ENCODE measurements around the gene CCDC40.
"Not testable (repeated sequence)": the region's sequence is repeated elsewhere in the genome, so short reads cannot be mapped to it uniquely, and the experiment has no call there.

The CCDC40 gene

DNA sequence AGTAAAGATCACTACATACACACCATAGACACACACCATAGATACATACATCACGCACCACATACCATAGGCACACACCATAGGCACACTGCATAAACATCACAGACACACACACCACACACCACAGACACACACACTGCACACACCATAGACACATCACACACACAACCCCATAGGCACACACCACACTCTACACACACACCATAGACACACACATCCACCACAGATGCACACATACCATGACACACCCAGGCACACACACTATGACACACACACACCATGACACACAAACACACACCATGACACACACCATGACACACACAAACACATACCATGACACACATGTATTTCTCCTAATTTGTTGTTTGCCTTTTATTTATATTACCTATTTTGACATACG, 14.8 kb upstream of the CCDC40 start:
- DNase-seq (ENCODE audit: low read depth), result no peak

GRCh38 chr17:80023481-80024205, 12.8 kb upstream of the CCDC40 start:
- no peak for DNase-seq (ENCODE audit: low read depth)

GRCh38 chr17:80024206-80024972, 12.1 kb upstream of the CCDC40 start:
- DNase-seq (ENCODE audit: low read depth), result no peak

DNA sequence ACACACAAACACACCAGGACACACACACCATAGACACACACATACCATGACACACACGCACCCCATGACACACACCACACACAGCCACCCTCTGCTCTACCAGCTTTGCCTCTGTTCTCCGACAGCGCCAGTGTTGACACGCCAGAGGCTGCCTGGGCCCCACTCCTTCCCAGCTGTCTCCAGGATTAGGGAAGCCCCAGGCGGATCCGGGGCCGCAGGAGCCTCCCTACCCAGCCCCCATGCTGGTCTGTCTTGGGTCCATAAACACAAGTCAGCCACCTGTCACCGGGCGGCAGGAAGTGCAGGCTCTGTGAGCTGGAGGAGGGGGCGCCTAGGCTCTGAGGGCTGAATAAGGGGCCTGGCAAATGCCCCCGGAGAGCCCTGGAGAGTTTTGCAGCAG, 11.3 kb upstream of the CCDC40 start:
- no peak for DNase-seq (ENCODE audit: low read depth)

GRCh38 chr17:80025796-80026195, 10.6 kb upstream of the CCDC40 start:
- no peak for DNase-seq (ENCODE audit: low read depth)

DNA sequence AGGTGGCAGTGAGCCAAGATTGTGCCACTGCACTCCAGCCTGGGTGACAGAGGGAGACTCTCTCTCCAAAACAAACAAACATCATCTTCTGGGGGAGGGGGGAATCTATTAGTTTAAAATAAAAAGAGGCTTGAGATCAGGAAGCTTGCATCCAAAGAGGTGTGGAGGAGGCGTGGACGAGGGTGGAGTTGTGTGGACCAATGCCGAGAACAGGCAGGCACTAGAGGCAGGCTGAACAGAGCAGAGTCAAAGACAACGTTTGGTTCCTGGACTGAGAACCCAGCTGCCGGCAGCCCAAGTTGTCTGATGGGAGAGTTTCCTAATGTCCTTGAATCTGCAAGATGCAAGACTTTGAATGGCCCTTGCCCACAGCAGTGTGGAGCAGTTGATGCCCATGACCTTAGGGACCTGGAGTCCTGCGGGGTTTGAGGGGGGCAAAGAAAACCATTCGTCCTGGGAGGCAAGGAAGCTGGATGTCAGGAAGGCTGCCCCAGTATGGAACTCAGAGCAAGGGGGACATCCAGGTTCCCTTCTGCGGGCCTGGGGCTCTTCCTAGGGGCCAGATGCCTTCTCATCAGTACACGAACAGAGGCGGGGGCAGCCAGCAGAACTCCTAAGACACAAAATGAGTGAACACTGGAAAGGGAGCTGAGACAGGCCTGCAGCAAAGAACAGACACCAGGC, 9.9 kb upstream of the CCDC40 start:
- DNase-seq (ENCODE audit: low read depth), result no peak

DNA sequence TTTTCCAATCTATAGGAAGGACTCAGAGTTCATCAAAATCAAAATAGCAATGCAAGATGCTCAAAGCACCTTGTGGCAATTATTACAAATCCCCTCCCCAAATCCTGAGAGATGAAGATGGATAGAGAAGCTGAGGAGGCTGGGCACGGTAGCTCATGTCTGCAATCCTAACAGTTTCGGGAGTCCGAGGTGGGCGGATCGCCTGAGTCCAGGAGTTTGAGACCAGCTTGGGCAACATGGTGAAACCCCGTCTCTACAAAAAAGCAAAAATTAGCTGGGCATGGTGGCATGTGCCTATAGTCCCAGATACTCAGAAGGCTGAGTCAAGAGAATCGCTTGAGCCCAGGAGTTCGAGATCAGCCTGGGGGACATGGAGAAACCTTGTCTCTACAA, 9.4 kb upstream of the CCDC40 start:
- no peak for DNase-seq (ENCODE audit: low read depth)

DNA sequence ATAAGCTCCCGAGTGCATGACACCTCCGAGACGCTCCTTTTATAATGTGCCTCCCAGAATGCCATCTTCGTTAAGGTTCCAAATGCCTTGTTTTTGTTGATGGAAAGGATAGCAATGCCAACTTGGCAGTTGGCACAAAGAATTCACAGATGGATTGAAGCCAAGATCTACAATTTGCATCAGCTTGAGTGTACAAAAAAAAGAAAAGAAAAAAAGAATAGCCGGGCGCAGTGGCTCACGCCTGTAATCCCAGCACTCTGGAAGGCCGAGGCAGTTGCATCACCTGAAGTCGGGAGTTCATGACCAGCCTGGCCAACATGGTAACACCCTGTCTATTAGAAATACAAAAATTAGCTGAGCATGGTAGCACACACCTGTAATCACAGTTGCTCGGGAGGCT, 8.4 kb upstream of the CCDC40 start:
- DNase-seq (ENCODE audit: low read depth), result no peak

DNA sequence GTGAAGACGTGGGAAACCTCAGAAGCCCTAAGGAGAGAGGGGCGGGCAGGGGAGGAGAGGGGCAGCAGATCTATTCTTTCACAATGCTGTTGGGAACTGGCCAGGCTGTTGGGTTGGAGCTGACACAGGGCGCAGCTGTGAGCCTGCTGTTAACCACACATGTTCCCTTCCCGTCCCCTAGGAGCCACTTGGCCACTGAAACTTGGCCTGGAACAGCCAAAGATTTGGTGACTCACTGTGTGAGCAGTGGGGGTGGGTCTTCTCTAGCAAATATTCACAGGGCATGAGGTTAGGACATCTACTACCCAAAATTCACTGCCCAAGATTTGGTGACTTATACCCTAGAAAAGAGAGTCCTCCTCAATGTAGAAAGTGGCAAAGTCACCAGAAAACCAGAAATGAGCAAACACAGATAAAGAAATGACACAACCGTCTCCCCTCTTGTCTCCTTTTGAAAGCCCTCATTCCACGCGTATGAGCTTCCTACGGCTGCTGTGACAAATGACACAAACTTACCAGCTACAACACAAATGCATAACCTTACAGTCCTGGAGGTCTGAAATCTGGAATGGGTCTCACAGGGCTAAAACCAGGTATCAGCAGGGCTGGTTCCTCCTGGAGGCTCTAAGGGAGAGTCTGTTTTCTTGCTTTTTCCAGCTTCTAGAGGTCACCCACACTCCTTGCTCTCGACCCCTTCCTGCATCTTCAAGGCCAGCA, 7.0 kb upstream of the CCDC40 start:
- peak; percentile 84 for DNase-seq (ENCODE audit: low read depth)

GRCh38 chr17:80030730-80031410, 5.6 kb upstream of the CCDC40 start:
- no peak for DNase-seq (ENCODE audit: low read depth)

DNA sequence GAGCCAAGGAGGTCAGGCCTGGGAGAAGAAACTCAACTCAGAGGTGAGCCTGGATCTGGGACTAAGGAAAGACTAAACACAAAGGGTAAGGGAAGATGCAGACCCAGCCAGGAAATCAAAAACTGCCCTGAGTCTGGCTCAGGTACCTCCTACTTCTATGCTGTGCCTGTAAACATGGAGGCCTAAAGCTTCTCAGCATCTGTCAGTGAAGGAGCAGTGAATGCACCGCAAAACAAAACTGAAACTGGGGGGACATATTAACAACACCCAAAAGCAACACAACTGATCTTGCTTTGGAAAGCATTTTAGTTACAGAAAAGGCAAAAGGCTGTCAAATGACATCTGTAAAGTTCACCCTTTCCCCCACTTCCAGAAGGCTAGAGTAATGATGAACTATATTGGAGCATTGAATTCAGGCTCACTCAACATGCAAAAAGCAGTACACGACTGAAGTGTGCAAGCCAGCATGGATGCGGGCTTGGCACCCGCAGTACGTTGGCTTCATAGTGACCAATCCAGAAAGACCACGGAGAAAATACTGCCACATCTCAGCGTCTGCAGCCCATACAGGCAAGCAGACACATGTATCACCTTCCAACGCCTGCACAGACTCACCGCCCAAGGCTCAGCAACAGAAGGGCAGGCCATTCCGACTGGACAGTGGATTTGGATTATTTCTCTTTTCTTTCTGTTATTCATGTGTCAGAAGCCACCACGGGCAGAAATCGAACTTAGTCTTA, 4.6 kb upstream of the CCDC40 start:
- no peak for DNase-seq (ENCODE audit: low read depth)

DNA sequence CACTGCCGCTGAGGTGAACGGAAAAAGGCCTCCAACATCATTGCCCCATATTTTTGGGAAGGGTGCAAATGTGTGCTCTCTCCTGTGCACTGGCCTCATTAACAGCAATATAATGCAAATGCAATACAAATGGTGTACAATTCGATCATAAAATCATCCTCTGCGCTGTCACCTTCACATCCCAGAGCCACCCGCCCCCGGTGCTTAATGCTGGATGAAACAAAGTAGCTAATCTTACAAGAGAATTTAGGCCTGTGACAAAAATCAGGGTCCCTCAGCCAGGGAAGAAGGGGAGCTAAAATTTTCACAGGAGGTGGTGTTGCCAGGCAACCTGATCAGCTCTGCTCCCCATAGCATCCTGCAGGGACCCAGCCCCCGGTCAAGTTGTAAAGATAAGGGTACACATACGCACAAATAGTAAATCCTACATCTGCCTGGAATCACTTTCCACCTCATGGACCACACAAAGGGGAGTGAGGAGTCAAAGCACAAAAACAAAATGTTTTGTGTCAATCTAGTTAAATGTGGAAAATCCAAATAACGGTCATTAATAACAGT, 3.7 kb upstream of the CCDC40 start:
- DNase-seq (ENCODE audit: low read depth), result no peak

DNA sequence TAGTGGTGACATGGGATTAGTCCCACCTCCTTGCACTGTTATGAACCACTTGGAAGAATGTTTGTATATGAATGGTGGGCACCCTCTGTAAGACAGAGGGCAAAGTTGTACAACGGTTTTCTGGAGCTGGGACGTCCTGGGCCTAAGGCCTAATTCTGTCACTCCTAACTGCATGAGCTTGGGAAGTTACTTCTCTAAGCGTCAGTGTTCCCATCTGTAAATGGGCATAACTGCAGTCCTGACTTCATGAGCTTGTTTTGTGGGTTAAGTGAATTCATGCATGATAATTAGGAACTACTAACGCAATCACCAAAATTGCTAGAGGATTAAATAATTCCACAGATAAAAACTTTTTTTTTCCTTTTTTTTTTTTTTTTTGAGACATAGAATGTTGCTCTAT, 2.6 kb upstream of the CCDC40 start:
- DNase-seq (ENCODE audit: low read depth), result no peak

- DNase-seq (ENCODE audit: low read depth), result no peak
These were observed 1.4 kb upstream of the CCDC40 start for GRCh38 chr17:80034791-80035686.

DNA sequence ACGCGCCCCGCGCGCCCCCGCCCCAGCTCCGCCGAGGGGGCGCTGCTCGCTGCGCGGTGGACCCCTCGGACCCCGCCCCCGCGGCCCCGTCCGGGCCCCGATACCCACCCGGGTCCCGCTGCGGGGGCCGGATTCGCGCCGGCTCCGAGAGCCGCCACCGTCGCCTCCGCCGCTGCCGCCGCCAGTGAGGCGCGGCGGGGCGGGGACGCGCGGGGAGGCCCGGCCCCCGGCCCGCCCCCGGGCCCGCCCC, 830 bp upstream of the CCDC40 start, which contains the start of gene TBC1D16:
TSS of gene TBC1D16 (minus strand) at position 186 of the 250 bp plus-strand sequence. CDS start 22,325 bp downstream, outside the sequence.
- DNase-seq (ENCODE audit: low read depth), result no peak

GRCh38 chr17:80036715-80037477, 454 bp downstream of the CCDC40 start:
- no peak for DNase-seq (ENCODE audit: low read depth)

- no peak for DNase-seq (ENCODE audit: low read depth)
These were observed 7.5 kb downstream of the CCDC40 start for GRCh38 chr17:80043963-80044362.

- DNase-seq (ENCODE audit: low read depth), result no peak
These were observed 9.3 kb downstream of the CCDC40 start for GRCh38 chr17:80045703-80046102.

DNA sequence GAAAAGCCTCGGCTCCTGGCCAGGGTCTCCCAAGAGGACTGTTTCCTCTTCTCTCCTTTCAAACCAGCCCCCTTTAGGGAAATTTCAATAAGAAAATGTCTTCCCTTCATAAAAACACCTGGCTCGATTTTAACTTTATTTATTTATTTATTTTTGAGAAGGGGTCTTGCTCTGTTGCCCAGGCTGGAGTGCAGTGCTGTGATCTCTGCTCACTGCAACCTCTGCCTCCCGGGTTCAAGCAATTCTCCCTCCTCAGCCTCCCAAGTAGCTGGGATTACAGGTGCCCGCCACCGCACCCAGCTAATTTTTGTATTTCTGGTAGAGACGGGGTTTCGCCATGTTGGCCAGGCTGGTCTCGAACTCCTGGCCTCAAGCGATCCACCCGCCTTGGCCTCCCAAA, 10.3 kb downstream of the CCDC40 start:
- not testable (repeated sequence) for DNase-seq (ENCODE audit: low read depth)

All from stromal cell of bone marrow (primary cell).